SJCRH30 (cell line): ENCODE measurements around the gene GMIP. TPM values are rescaled to one million over a fixed set of nuclear protein-coding genes. Genes with fewer than 3 reads are reported as not detected.

Experiments
- DNase-seq, 2 experiments: peaks; one replicate each; pipeline ENCODE4 v3.0.0-alpha.2; 2015 to 2020
- H3K27ac ChIP-seq: fragments of 250-450 bp; sonication (Bioruptor Pico); 2 replicates; pipeline ENCODE4 v1.5.1; 2020; ENCODE audit warnings: mild to moderate bottlenecking, moderate library complexity
- H3K27me3 ChIP-seq: fragments of 250-450 bp; sonication (Bioruptor Pico); 2 replicates; pipeline ENCODE4 v1.5.1; 2020; ENCODE audit warnings: mild to moderate bottlenecking, moderate library complexity
- H3K36me3 ChIP-seq: fragments of 250-450 bp; sonication (Bioruptor Pico); 2 replicates; pipeline ENCODE4 v1.5.1; 2020; ENCODE audit warnings: mild to moderate bottlenecking, moderate library complexity
- H3K4me1 ChIP-seq: fragments of 250-450 bp; sonication (Bioruptor Pico); 2 replicates; pipeline ENCODE4 v1.5.1; 2020; ENCODE audit warnings: mild to moderate bottlenecking, moderate library complexity
- H3K4me3 ChIP-seq: fragments of 250-450 bp; sonication (Bioruptor Pico); 2 replicates; pipeline ENCODE4 v1.5.1; 2020; ENCODE audit warnings: mild to moderate bottlenecking, moderate library complexity
- H3K9me3 ChIP-seq: fragments of 250-450 bp; sonication (Bioruptor Pico); replicated peaks from 2 replicates; pipeline ENCODE4 v1.5.1; 2020; ENCODE audit warnings: mild to moderate bottlenecking, moderate library complexity
- total RNA-seq: library from RNA; depleted of rRNA; stranded (reverse); fragments of >200 nt; shearing (Covaris generic); gene quantifications from 2 replicates; pipeline ENCODE4 v1.2.3, GENCODE V29; 2014

Gene GMIP
- total RNA-seq, 1 experiment from 2014 or later = 4.6 TPM

- Histone ChIP-seq H3K4me1 (no peaks in the 10 kb centered on the region), H3K36me3 (0 out of 2 replicates have a peak, but pooled peaks cover 2% of the 10 kb centered on the region), H3K27ac (no peak overlapping the region), H3K27me3 (no peaks in the 10 kb centered on the region), H3K9me3 (no peaks in the 10 kb centered on the region; the same call in 1 of the 2 replicates), H3K4me3 (no peak overlapping the region)
- no peak for DNase-seq
Observed at GRCh38 chr19:19634516-19635312, 8.7 kb downstream of the GMIP start.

DNA sequence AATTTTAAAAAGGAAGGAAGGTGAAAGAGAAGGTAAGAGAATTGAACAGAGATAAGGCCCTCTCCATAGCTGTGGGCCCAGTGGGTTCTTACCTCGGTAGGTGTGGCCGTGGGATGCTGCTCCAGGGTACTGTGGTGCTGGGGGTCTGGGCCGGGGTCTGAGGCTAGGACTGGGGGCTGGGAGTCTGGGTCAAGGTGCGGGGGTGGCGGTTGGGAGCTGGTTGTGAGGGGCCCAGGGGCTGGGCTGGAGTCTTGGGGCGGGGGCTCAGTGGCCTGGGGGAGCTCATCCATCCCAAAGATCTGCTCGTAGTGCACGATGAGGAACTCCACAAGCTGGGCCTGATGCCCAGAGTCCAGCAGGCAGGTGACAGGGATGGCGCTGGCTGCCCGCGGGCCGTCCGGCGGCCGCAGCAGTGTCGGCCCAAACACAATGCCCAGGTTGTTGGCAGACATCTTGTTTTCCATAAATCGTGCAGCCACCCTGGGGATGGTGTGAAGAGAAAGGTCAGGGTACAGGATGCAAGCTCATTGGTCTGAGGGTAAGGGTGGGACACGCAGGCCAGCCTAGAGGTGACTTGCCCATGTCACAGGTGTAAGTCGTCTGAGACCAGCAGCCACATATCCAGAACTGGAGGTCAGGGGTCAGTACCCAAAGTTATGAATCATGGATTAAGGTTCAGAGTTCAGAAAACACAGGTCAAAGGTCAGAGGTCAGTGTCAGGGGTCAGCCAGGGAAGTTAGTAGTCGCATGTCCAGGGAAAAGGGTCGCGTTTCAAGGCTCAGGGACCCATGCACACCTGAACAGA lies 9.5 kb downstream of the GMIP start:
- no peak for DNase-seq
- no peak overlapping the region for H3K27ac ChIP-seq
- 0 out of 2 replicates have a peak, but pooled peaks cover 2% of the 10 kb centered on the region for H3K36me3 ChIP-seq
- H3K4me3 ChIP-seq = no peak overlapping the region
- H3K9me3 ChIP-seq = no peaks in the 10 kb centered on the region; the same call in 1 of the 2 replicates
- H3K27me3 ChIP-seq = no peaks in the 10 kb centered on the region
- no peaks in the 10 kb centered on the region for H3K4me1 ChIP-seq

DNA sequence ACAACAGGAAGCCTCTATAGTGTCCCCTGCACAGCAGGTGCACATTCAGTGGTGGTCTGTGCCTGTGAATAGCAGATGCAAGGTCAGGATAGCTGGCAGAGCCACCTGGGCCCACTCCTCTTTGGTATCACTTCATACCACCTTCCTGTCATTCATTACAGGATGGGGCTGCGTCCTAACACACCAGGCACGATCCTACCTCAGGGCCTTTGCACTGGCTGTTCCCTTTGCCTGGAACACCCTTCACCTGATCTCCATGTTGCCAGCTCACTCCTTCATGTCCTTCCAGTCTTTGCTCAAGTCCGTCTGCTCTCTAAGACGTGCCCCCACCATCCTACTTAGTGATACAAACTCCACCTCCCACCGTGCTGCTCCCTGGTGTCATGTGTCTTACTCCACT lies 10.8 kb downstream of the GMIP start:
- Histone ChIP-seq H3K4me1 (no peaks in the 10 kb centered on the region), H3K4me3 (no peak overlapping the region), H3K27ac (no peak overlapping the region), H3K27me3 (no peaks in the 10 kb centered on the region), H3K36me3 (0 out of 2 replicates have a peak, but pooled peaks cover 2% of the 10 kb centered on the region), H3K9me3 (no peaks in the 10 kb centered on the region; the same call in 1 of the 2 replicates)
- DNase-seq = no peak

DNA sequence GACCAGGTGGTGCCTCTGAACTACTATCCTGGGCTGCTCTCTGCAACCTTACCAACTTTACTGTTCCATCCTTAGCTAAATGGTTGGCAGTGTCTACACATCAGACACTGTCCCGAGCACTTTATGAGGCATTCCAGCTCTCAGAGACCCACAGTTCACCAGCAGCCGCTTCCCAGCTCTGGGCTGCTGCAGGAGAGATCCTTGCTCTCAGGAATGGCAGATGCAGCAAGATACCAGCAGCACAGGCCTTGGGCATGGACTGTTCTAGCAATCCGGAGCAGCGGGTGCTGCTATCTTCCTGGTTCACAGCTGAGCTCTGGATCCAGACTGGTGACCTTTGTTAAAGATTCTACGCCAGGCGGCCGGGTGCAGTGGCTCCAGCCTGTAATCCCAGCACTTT lies 12.1 kb downstream of the GMIP start:
- Histone ChIP-seq H3K4me1 (no peaks in the 10 kb centered on the region), H3K4me3 (no peak overlapping the region), H3K9me3 (no peaks in the 10 kb centered on the region; the same call in 1 of the 2 replicates), H3K27me3 (no peaks in the 10 kb centered on the region), H3K27ac (no peak overlapping the region), H3K36me3 (0 out of 2 replicates have a peak, but pooled peaks cover 2% of the 10 kb centered on the region)
- DNase-seq = no peak

- DNase-seq = no peak
- 0 out of 2 replicates have a peak, but pooled peaks cover 2% of the 10 kb centered on the region for H3K36me3 ChIP-seq
- no peak overlapping the region for H3K4me3 ChIP-seq
- H3K4me1 ChIP-seq = no peaks in the 10 kb centered on the region
- H3K9me3 ChIP-seq = no peaks in the 10 kb centered on the region; the same call in 1 of the 2 replicates
- H3K27ac ChIP-seq = no peak overlapping the region
- no peaks in the 10 kb centered on the region for H3K27me3 ChIP-seq
Observed at GRCh38 chr19:19630426-19630825, 13.0 kb downstream of the GMIP start.

DNA sequence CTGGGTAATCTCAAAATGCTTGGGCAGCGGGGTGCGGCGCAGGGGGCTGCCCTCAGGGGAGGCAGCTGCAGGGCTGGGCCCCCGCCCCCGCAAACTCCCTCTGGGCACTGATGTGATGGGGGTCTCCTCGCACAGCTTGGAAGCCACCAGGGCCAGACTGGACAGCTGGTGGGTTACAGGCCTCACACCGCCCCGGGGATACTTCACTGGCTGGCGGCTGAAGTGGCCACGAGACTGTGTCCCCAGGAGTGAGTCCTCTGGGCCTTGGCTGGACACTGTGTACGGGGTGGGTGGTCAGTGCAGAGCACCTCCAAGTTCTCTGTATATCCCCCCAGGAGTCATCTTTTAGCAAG lies 13.4 kb downstream of the GMIP start:
- no peaks in the 10 kb centered on the region for H3K27me3 ChIP-seq
- H3K36me3 ChIP-seq = 0 out of 2 replicates have a peak, but pooled peaks cover 2% of the 10 kb centered on the region
- DNase-seq = no peak
- H3K9me3 ChIP-seq = no peaks in the 10 kb centered on the region; the same call in 1 of the 2 replicates
- no peak overlapping the region for H3K4me3 ChIP-seq
- no peak overlapping the region for H3K27ac ChIP-seq
- H3K4me1 ChIP-seq = no peaks in the 10 kb centered on the region

DNA sequence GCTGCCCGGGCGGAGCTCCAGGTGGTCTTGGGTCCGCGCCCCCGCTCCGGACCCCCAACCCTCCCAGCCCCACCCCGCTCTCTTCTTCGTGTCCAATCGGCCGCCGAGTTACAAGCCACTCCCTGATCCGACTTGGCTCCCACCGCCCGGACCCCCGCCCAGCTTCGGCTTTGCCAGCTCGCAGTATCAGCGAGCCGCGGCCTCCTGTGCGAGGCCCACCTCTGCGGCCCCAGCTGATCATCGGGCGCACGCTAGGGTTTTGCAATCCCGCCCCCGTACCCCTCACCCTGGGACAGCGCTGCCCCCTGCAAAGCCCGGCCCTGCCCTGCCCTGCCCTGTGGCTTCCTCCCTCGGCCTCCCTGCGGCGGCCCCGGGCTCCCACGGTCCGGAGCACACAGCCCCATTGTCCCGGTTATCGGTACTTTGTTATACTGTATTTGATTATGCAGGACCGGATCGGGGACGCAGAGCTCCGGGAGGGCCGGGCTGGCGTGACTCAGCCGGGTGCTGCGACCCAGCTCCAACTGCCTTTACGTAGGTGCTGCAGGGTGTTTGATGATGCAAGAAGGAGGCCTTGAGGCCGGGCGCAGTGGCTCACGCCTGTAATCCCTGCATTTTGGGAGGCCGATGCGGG lies 14.8 kb downstream of the GMIP start:
- no peak for DNase-seq
- H3K36me3 ChIP-seq = no peaks in the 10 kb centered on the region
- H3K27ac ChIP-seq = no peak overlapping the region
- no peak overlapping the region for H3K4me3 ChIP-seq
- H3K4me1 ChIP-seq = no peaks in the 10 kb centered on the region
- no peaks in the 10 kb centered on the region; the same call in 1 of the 2 replicates for H3K9me3 ChIP-seq
- H3K27me3 ChIP-seq = no peaks in the 10 kb centered on the region

GRCh38 chr19:19627621-19628500 lies 15.6 kb downstream of the GMIP start, which contains the start of gene LPAR2:
LPAR2 (minus strand) TSS chr19:19628220; CDS start chr19:19627275, 945 bp downstream.
- no peaks in the 10 kb centered on the region for H3K36me3 ChIP-seq
- no peak within 1 kb of the TSS for H3K4me3 ChIP-seq
- no peaks in the 10 kb centered on the region for H3K9me3 ChIP-seq
- no peaks in the 10 kb centered on the region for H3K4me1 ChIP-seq
- H3K27ac ChIP-seq = no peak within 1 kb of the TSS
- DNase-seq = no peak
- H3K27me3 ChIP-seq = no peaks in the 10 kb centered on the region

DNA sequence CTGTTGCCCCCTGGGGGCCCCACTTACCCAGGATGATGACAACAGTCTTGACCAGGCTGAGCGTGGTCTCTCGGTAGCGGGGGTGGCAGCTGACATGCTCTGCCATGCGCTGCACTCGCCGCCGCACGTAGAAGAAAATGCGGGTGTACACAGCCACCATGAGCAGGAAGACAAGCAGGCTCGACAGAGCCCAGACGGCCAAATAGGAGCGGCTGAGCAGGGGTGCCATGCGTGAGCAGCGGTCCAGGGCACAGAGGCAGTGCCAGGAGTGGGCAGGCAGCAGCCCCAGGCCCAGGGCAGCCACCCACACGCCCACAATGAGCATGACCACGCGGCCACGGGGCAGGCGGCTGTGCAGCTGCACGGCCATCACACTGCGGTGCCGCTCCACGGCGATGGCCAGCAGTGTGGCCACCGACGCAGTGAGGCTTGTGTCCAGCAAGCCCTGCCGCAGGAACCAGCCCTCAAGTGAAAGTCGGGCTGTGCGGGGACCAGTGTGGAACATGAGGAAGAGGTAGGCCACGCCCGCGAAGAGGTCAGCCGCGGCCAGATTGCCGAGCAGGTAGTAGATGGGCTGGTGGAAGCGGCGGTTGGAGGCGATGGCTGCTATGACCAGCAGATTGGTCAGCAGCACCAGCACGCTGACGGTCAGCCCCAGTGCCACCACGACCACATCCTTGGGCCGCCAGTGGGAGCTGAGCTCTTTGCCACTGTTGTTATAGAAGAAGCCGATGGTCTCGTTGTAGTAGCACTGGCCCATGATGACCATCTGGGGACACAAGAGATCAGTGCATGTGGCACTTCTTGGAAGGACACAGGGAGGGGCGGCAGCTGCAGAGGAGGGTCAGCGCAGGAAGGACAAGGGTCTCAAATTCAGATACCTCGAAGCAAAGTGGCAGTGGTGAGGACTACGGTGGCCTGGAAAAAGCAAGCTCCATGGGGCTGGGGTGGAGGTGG lies 16.7 kb downstream of the GMIP start:
- H3K9me3 ChIP-seq = no peaks in the 10 kb centered on the region
- H3K4me3 ChIP-seq = no peak overlapping the region
- no peak overlapping the region for H3K27ac ChIP-seq
- no peaks in the 10 kb centered on the region for H3K36me3 ChIP-seq
- no peaks in the 10 kb centered on the region for H3K4me1 ChIP-seq
- no peaks in the 10 kb centered on the region for H3K27me3 ChIP-seq
- no peak for DNase-seq

- no peak overlapping the region for H3K27ac ChIP-seq
- no peaks in the 10 kb centered on the region; the same call in 1 of the 2 replicates for H3K27me3 ChIP-seq
- no peak overlapping the region for H3K4me3 ChIP-seq
- no peaks in the 10 kb centered on the region for H3K9me3 ChIP-seq
- no peak for DNase-seq
- H3K4me1 ChIP-seq = no peaks in the 10 kb centered on the region; the same call in 1 of the 2 replicates
- H3K36me3 ChIP-seq = no peaks in the 10 kb centered on the region
Observed at GRCh38 chr19:19624032-19624570, 19.4 kb downstream of the GMIP start.

- no peak for DNase-seq
- no peaks in the 10 kb centered on the region for H3K36me3 ChIP-seq
- no peaks in the 10 kb centered on the region for H3K9me3 ChIP-seq
- H3K27ac ChIP-seq = no peak overlapping the region
- H3K27me3 ChIP-seq = no peaks in the 10 kb centered on the region; the same call in 1 of the 2 replicates
- H3K4me1 ChIP-seq = no peaks in the 10 kb centered on the region; the same call in 1 of the 2 replicates
- no peak overlapping the region for H3K4me3 ChIP-seq
Observed at GRCh38 chr19:19623383-19623782, 20.1 kb downstream of the GMIP start.

- Histone ChIP-seq H3K36me3 (no peaks in the 10 kb centered on the region), H3K27ac (no peak overlapping the region), H3K9me3 (no peaks in the 10 kb centered on the region), H3K27me3 (no peaks in the 10 kb centered on the region; the same call in 1 of the 2 replicates), H3K4me1 (no peaks in the 10 kb centered on the region; the same call in 1 of the 2 replicates), H3K4me3 (no peak overlapping the region)
- DNase-seq = no peak
Observed at GRCh38 chr19:19619849-19620210, 23.6 kb downstream of the GMIP start.
